GM12891 (cell line): ENCODE data around the gene COX6A1.

Experiments used
- DNase-seq: peaks from one replicate; pipeline ENCODE4 v3.0.0; 2011; ENCODE audit warnings: low spot score; ENCODE audit not compliant: insufficient read length
- FAIRE-seq: peaks from 2 replicates; lab custom pipeline; 2011; peaks lifted over from hg19 to GRCh38; lab: Jason Lieb, UNC
- PAX5 ChIP-seq: IDR thresholded peaks from 2 replicates; pipeline ENCODE4 v1.6.1; 2011; ENCODE audit warnings: low read length, moderate library complexity, mild to moderate bottlenecking; ENCODE audit not compliant: insufficient read depth, severe bottlenecking
- POLR2A ChIP-seq: IDR thresholded peaks from 2 replicates; pipeline ENCODE4 v1.6.1; 2011; ENCODE audit warnings: low read depth, low read length, control low read depth
- POLR2AphosphoS5 ChIP-seq: IDR thresholded peaks from 2 replicates; pipeline ENCODE4 v1.6.1; 2011; ENCODE audit warnings: low read depth, low read length, control low read depth
- POU2F2 ChIP-seq: IDR thresholded peaks from 2 replicates; pipeline ENCODE4 v1.6.1; 2011; ENCODE audit warnings: low read depth, mild to moderate bottlenecking, control low read depth, low read length, moderate library complexity
- SPI1 ChIP-seq: IDR thresholded peaks from 2 replicates; pipeline ENCODE4 v1.6.1; 2011; ENCODE audit warnings: low read depth, low read length, control low read depth
- TAF1 ChIP-seq: IDR thresholded peaks from 2 replicates; pipeline ENCODE4 v1.6.1; 2011; ENCODE audit warnings: low read depth, low read length, control low read depth

The COX6A1 gene

GRCh38 chr12:120466560-120467315 is 28.8 kb downstream of the COX6A1 start:
- FAIRE-seq = no peak
- no peak for DNase-seq
- no peak for TF ChIP-seq POU2F2
- TF ChIP-seq POLR2AphosphoS5 = no peak
- no peak for TF ChIP-seq TAF1

DNA sequence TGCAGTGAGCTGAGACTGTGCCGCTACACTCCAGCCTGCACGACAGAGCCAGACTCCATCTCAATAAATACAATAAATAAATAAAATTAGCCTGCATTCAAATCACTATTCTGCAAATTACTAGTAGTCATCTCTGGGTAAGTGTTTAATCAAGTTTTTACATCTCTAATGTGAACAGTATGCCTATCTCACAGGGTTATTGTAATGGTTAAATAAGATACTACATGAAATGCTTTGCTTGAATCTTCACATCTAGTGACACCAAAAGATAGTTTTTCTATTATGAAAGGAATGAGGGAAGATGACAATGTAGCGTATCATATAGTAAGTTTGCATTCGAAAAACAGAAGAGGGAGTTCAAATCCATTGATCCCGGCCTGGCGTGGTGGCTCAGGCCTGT is 29.5 kb downstream of the COX6A1 start:
- DNase-seq (no peak), FAIRE-seq (no peak)
- no peak for TF ChIP-seq POU2F2
- no peak for TF ChIP-seq POLR2A
- TF ChIP-seq PAX5 = no peak
- no peak for TF ChIP-seq POLR2AphosphoS5
- TF ChIP-seq TAF1 = no peak
- TF ChIP-seq SPI1 = no peak

GRCh38 chr12:120468325-120468820 is 30.5 kb downstream of the COX6A1 start:
- FAIRE-seq (peak; percentile 51), DNase-seq (no peak)
- no peak for TF ChIP-seq TAF1
- TF ChIP-seq POLR2AphosphoS5 = no peak
- TF ChIP-seq POLR2A = 0 out of 2 replicates have a peak, but pooled peaks have one; percentile 32
- peak; percentile 68 for TF ChIP-seq SPI1
- no peak for TF ChIP-seq PAX5
- no peak for TF ChIP-seq POU2F2

DNA sequence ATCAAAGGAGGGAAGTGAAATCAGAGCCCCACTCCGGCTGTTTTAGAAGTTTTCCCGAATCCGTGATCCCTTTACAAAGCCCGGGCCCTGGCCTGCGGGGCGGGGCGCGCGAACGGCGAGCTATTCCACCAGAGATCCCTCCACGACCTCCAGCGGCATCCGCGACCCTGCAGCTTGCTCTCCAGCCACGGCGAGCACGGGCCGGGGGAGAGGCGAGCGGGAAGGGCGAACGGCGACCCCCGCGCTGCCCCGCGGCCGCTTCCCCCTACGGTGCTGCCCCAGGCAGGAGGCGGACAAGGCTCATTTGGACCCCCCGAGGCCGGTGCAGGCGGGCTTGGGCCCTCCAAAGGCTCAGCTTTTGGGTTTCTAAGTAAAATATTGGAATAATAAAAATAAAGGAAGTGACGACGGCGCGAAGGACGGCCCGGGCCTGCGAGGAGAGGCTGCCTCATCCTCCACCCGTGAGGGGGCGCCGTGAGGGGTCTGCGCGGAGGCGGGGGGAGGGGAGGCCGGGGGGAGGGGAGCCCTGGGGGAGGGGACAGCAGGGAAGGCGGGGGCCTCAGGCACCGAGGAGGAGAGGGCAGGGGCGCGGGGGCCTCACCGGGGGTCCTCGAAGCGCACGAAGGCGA is 31.0 kb downstream of the COX6A1 start:
- no peak for TF ChIP-seq POLR2A
- no peak for TF ChIP-seq POU2F2
- TF ChIP-seq POLR2AphosphoS5 = no peak
- no peak for TF ChIP-seq TAF1
- TF ChIP-seq PAX5 = no peak
- TF ChIP-seq SPI1 = peak; percentile 38; the same call in 1 of the 2 replicates
- FAIRE-seq (no peak), DNase-seq (peak; percentile 64)

- TF ChIP-seq POU2F2 (0 out of 2 replicates have a peak, but pooled peaks have one; percentile 34), POLR2A (peak; percentile 83), PAX5 (no peak), TAF1 (0 out of 2 replicates have a peak, but pooled peaks have one; percentile 32), POLR2AphosphoS5 (peak; percentile 79), SPI1 (peak; percentile 20; the same call in 1 of the 2 replicates)
- FAIRE-seq (peak; percentile 95), DNase-seq (peak; percentile 99)
These were observed 31.7 kb downstream of the COX6A1 start, which contains the start of gene SRSF9 for GRCh38 chr12:120469450-120470149. Gene SRSF9, minus strand, starts transcription at chr12:120469748. Its CDS starts 139 bp downstream, at chr12:120469609.

DNA sequence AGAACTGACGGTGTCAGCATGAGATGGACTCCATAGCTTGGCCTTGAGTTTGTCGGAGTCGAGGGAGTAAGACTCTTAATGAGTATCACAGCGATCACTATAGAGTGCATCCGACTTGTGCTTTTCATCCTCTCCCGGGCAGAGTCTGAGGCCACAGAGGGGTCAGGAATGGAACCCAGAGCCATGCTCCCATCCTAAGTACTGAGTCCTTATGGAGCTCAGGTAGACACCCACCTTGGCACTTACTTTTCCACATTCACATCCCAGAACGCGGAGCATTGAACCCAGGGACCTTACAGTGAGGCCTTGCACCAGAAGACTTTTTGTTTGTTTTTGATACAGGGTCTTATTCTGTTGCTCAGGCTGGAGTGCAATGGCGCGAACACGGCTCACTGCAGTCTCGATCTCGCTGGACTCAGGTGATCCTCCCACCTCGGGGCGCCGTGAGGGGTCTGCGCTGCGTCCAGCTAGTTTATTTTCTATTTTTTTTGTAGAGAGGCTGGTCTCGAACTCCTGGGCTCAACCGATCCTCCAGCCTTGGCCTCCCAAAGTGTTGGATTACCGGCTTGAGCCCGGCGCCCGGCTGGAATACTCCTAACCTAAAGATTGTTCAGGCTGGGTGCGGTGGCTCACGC is 32.4 kb downstream of the COX6A1 start:
- no peak for TF ChIP-seq PAX5
- TF ChIP-seq SPI1 = no peak
- FAIRE-seq = no peak
- DNase-seq = no peak

DNA sequence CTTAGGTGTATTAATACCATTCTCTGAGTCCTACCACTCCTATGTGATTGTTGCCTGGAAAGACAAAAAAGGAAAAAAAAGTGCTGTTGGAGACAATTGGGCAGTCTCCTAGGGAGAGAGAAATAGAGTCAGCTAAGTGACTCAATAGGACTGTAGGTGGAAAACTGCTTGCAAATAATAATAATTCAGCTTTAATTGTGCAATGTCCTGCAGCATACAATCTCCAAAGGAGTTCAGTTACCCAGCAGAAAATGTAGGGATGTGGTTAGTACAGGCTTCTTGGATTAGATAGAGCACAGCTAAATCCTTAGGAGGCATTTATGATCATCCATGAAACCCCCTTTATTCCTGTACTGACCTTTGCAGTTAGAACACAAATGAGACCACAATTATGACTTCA is 34.6 kb downstream of the COX6A1 start:
- DNase-seq (no peak), FAIRE-seq (no peak)
- TF ChIP-seq TAF1 (no peak), SPI1 (no peak), POLR2A (no peak), POU2F2 (no peak), PAX5 (no peak), POLR2AphosphoS5 (no peak)

DNA sequence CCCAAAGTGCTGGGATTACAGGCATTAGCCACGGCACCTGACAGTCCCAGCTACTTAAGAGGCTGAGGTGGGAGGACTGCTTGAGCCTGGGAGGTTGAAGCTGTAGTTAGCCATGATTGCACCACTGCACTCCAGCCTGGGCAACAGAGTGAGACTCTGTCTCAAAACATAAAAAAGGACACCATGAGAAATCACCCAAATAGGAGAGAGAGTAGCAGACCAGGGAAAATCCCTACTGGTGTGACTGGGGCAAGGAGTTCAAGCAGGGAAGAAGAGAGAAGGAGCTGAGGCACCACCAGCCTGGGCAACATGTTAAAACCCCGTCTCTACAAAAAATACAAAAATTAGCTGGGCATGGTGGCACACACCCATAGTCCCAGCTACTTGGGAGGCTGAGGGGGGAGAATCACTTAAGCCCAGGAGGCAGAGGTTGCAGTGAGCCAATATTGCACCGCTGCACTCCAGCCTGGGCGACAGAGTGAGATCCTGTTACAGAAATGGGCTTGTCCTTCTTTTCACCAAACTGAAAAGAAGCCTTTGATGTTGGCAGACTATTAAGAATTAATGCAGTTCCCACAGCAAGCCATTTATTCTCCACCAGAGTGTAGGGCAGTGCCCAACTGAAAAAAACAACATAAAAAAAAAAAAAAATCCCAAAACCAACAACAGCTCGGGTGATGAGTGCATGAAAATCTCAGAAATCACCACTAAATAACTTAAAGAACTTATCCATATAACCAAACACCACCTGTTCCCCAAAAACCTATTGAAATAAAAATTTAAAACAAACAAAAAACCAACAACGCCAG is 36.1 kb downstream of the COX6A1 start:
- FAIRE-seq = no peak
- no peak for DNase-seq
- TF ChIP-seq TAF1 = no peak
- TF ChIP-seq POU2F2 = no peak
- TF ChIP-seq POLR2AphosphoS5 = no peak
- TF ChIP-seq SPI1 = no peak
- TF ChIP-seq PAX5 = no peak
- TF ChIP-seq POLR2A = no peak

- no peak for FAIRE-seq
- TF ChIP-seq POLR2AphosphoS5 = no peak
- TF ChIP-seq POLR2A = no peak
- no peak for TF ChIP-seq TAF1
- TF ChIP-seq SPI1 = peak; percentile 67
- no peak for DNase-seq
These were observed 36.7 kb downstream of the COX6A1 start for GRCh38 chr12:120474616-120474960.
